Uterus (tissue), 4 donors: ENCODE results near the gene NCOA5. TPM values are rescaled to one million over a fixed set of nuclear protein-coding genes. Genes with fewer than 3 reads are reported as not detected.
A peak's percentile ranks its signal among the peaks of the same experiment; 100 is the strongest.

Experiments used
- DNase-seq, 2 donors: peaks; one replicate each; pipeline ENCODE4 v3.0.0-alpha.2; 2019 to 2020
- H3K27ac ChIP-seq, 2 donors: fragments of 200-600 bp; sonication (generic); 1 replicate in 1 of 2; 2 replicates in 1 of 2; pipeline ENCODE4 v1.5.1; 2016 to 2018
- H3K27me3 ChIP-seq, 2 donors: fragments of 200-600 bp; sonication (generic); one replicate each; pipeline ENCODE4 v1.5.1; 2018 to 2019; ENCODE audit warnings: control low read depth in 1 of 2
- H3K36me3 ChIP-seq, 2 donors: fragments of 200-600 bp; sonication (generic); one replicate each; pipeline ENCODE4 v1.5.1; 2019; ENCODE audit warnings: control low read depth in 1 of 2
- H3K4me1 ChIP-seq, 2 donors: fragments of 200-600 bp; sonication (generic); one replicate each; pipeline ENCODE4 v1.5.1; 2018 to 2019; ENCODE audit warnings: control low read depth in 1 of 2
- H3K4me3 ChIP-seq, 2 donors: fragments of 200-600 bp; sonication (generic); 1 replicate in 1 of 2; 2 replicates in 1 of 2; pipeline ENCODE4 v1.5.1; 2018 to 2019; ENCODE audit warnings: mild to moderate bottlenecking in 1 of 2
- H3K9me3 ChIP-seq, 2 donors: fragments of 200-600 bp; sonication (generic); one replicate each; pipeline ENCODE4 v1.5.1; 2019; ENCODE audit warnings: control low read depth in 1 of 2
- POLR2A ChIP-seq, 2 donors: fragments of 450-650 bp; IDR thresholded peaks; one replicate each; pipeline ENCODE4 v1.6.1; 2016; ENCODE audit warnings: antibody characterized with exemption in 2 of 2, mild to moderate bottlenecking in 1 of 2, moderate library complexity in 1 of 2
- intact Hi-C: fragments of 100-400 bp; cut with DNase I; formaldehyde crosslinking; loops from one replicate; pipeline ENCODE4 v1.15.1; 2023; ENCODE audit warnings: low total_unique reads
- total RNA-seq, 4 donors: library from RNA; depleted of rRNA in 3 of 4; stranded (reverse); fragments of >200 nt in 3 of 4; gene quantifications; one replicate each; pipeline versions ENCODE4 v1.1.0 to v1.2.4, GENCODE V29; 2014 to 2023
- TF ChIP-seq, protein P1 (sequence below), 4 experiments: fragments of 200-600 bp in 2 of 4; fragments of 450-650 bp in 2 of 4; sonication (generic) in 2 of 4; IDR thresholded peaks; one replicate each; pipeline ENCODE4 v1.5.1; 2016 to 2019; ENCODE audit warnings: antibody characterized with exemption in 4 of 4, mild to moderate bottlenecking in 2 of 4, moderate library complexity in 1 of 4
- donor health status: DM: yes; HTN: yes; CAD: no.

NCOA5 gene
- total RNA-seq, 4 donors from 2014 or later: 8.2 to 37.8 (median 29.5) TPM

DNA sequence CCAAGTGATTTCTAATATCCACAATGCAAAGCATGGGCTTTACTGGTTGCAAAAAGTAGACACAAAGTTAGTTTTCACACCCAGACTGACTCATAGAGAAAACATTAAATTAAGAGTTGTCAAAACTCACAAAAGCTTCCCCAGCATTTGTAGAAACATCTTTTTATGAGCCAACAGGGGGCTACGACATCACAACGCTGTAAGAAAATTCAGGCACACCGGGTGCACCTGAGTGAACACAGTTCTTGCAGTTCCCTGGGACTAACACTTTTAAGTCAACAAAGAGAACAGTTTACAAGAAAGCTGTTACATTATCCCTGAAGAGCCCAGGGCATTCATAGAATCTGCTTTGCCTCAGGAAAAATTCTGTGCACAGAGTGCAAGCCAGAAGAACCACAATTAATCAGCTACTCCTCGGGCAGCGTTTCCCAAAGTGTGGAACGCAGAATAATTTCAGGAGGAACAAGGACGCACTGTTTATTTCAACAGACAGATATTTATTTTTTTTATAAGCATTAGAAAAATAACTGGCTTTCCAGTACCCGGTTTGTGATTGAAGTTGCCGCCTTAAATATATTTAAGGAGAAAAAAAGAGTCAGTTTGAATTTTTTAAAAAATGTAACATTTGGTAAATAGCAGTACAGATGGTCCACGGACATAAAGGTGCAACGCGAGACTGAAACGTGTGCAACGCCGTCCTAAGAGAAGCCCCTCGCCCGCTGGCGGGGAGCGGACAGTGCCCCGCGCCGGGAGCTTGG is 1.2 kb downstream of the NCOA5 start:
- intact Hi-C loops: no loop called here

DNA sequence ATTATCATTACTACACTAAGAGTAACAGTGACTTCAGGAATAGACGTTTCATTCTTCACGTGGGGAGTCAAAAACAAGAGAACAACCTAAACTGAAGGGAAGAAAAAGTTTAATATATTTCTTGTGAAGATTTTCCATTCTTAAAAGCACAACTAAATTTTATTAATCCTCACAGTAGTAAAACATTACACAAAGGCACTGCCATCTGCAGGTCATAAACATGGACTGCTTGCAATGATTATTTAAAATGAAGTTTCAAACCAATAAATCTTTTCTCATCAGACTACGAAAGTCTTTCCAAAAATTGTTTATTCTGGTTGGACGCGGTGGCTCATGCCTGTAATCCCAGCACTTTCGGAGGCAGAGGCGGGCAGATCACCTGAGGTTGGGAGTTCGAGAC is 2.6 kb downstream of the NCOA5 start:
- no peak for DNase-seq
- H3K9me3 ChIP-seq: no peaks in the 10 kb centered on the region
- intact Hi-C loops: no loop called here
- peaks cover 0 to 16% of the 10 kb centered on the region in 2 donors for H3K4me1 ChIP-seq
- no peaks in the 10 kb centered on the region for H3K36me3 ChIP-seq
- peak overlapping the region; percentile 16 to 98 for H3K27ac ChIP-seq
- H3K4me3 ChIP-seq: no peak overlapping the region
- no peak for TF ChIP-seq POLR2A (IDR thresholded peaks at IDR 0.05)
- TF ChIP-seq, protein P1, sequence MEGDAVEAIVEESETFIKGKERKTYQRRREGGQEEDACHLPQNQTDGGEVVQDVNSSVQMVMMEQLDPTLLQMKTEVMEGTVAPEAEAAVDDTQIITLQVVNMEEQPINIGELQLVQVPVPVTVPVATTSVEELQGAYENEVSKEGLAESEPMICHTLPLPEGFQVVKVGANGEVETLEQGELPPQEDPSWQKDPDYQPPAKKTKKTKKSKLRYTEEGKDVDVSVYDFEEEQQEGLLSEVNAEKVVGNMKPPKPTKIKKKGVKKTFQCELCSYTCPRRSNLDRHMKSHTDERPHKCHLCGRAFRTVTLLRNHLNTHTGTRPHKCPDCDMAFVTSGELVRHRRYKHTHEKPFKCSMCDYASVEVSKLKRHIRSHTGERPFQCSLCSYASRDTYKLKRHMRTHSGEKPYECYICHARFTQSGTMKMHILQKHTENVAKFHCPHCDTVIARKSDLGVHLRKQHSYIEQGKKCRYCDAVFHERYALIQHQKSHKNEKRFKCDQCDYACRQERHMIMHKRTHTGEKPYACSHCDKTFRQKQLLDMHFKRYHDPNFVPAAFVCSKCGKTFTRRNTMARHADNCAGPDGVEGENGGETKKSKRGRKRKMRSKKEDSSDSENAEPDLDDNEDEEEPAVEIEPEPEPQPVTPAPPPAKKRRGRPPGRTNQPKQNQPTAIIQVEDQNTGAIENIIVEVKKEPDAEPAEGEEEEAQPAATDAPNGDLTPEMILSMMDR (IDR thresholded peaks at IDR 0.05): peak in 1 of 4 experiments; percentile 24
- H3K27me3 ChIP-seq: no peaks in the 10 kb centered on the region

More for the DNA sequence above, 1.2 kb downstream of the NCOA5 start:
- Histone ChIP-seq H3K36me3 (no peaks in the 10 kb centered on the region), H3K27me3 (no peaks in the 10 kb centered on the region), H3K9me3 (no peaks in the 10 kb centered on the region), H3K4me3 (peak overlapping the region; percentile 80 to 89), H3K4me1 (peaks cover 0 to 14% of the 10 kb centered on the region in 2 donors), H3K27ac (peak overlapping the region; percentile 95 to 98)
- no peak for DNase-seq
- TF ChIP-seq POLR2A (IDR thresholded peaks at IDR 0.05): no peak
- TF ChIP-seq, protein P1 (IDR thresholded peaks at IDR 0.05): no peak

DNA sequence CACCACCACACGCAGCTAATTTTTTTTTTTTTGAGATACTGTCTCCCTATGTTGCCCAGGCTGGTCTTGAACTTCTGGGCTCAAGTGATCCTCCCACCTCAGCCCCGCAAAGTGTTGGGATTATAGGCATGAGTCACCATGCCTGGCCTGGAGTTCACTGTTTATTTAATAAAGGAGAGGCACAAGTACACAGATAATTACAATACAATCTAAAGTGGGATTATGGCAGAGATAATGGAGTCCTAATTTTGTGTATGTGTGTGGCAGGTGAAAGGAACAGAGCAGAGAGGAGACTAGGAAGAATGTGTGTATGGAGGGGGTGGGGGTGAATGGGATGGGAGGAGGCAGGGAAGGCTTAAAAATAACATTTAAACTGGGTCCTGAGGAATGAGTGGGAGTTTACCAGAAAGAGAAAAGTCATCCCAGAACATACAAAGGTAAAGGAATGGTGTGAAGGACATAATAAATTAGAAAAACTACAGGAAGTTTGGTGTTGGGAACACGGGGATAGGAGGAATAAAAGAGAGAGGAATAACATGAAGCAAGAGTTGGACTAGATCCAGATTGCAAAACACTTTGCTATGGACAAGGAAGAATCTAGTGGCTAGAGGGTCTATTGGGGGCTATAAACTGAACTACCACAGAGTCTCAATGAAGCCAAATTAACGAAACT is 4.4 kb downstream of the NCOA5 start:
- H3K4me3 ChIP-seq: no peak overlapping the region
- peaks cover 0 to 16% of the 10 kb centered on the region in 2 donors for H3K4me1 ChIP-seq
- no peak for DNase-seq
- H3K27ac ChIP-seq: peak overlapping the region; percentile 33 to 52
- no peaks in the 10 kb centered on the region for H3K9me3 ChIP-seq
- H3K36me3 ChIP-seq: no peaks in the 10 kb centered on the region
- H3K27me3 ChIP-seq: no peaks in the 10 kb centered on the region
- intact Hi-C loops: no loop called here
- TF ChIP-seq POLR2A (IDR thresholded peaks at IDR 0.05): no peak
- TF ChIP-seq, protein P1 (IDR thresholded peaks at IDR 0.05): no peak

DNA sequence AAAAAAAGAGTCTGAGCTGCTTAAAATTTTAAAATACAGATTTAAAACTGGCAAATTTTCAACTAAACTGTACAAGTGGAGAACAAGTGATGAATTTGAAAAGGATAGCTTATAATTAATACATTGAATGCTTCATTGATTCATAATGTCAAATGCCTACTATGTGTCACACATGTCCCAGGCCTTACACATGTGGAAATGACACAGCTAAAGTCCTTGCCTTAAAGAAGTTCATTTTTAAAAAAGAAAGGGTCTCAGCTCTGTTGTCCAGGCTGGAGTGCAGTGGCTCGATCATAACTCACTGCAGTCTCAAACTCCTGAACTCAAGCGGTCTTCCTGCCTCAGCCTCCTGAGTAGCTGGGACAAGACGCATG is 5.0 kb downstream of the NCOA5 start:
- Histone ChIP-seq H3K27ac (peak overlapping the region; percentile 33 to 52), H3K4me3 (no peak overlapping the region), H3K27me3 (no peaks in the 10 kb centered on the region), H3K36me3 (no peaks in the 10 kb centered on the region), H3K4me1 (peaks cover 0 to 16% of the 10 kb centered on the region in 2 donors), H3K9me3 (no peaks in the 10 kb centered on the region)
- intact Hi-C loops: no loop called here
- no peak for DNase-seq
- TF ChIP-seq, protein P1 (IDR thresholded peaks at IDR 0.05): no peak
- TF ChIP-seq POLR2A (IDR thresholded peaks at IDR 0.05): no peak

DNA sequence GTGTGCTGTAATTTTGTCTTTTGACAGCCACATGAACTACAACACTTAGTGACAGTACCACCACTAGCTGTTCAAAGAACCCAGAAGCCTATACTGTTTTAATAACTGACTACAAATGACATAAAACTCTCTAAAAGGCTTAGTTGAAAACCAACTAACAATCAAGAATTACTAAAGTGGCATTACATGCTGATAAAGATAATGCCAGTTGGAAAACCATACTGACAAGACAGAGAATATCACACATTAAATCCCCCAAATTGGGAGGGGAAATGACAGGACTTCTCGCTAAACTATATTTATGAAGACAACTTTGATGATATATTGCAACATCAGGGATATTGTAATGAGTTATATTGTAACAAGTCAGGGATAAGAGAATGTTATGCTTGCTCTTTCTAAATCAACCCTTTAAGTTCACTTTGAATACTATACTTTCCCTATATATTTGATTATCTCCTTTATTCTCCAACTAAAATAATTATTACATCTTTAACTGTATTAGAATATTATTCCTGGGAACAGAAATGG is 6.2 kb downstream of the NCOA5 start:
- intact Hi-C loops: no loop called here
- TF ChIP-seq, protein P1 (IDR thresholded peaks at IDR 0.05): no peak
- TF ChIP-seq POLR2A (IDR thresholded peaks at IDR 0.05): no peak
- H3K4me3 ChIP-seq: no peak overlapping the region
- H3K27ac ChIP-seq: no peak overlapping the region
- H3K9me3 ChIP-seq: no peaks in the 10 kb centered on the region
- no peak for DNase-seq
- H3K27me3 ChIP-seq: no peaks in the 10 kb centered on the region
- no peaks in the 10 kb centered on the region for H3K36me3 ChIP-seq
- H3K4me1 ChIP-seq: peaks cover 0 to 16% of the 10 kb centered on the region in 2 donors
